T-helper 1 cell treated with Interleukin-12 subunit alpha and Interleukin-12 subunit beta and Interleukin-4 antibody, amounts not matched to agents 30 μg/mL and 1 μg/mL, for 36 hours (primary cell): Measurements from ENCODE around the gene AGO4.
A peak's percentile ranks its signal among the peaks of the same experiment; 100 is the strongest.
"Not testable (repeated sequence)": the region's sequence is repeated elsewhere in the genome, so short reads cannot be mapped to it uniquely, and the experiment has no call there.

ENCODE experiments used
- H3K27ac Mint-ChIP-seq: one replicate; pipeline ENCODE4 v1.8.0; 2021; ENCODE audit warnings: mild to moderate bottlenecking, mixed read lengths
- H3K27me3 Mint-ChIP-seq: one replicate; pipeline ENCODE4 v1.8.0; 2021; ENCODE audit warnings: low read depth, mixed read lengths
- H3K36me3 Mint-ChIP-seq: one replicate; pipeline ENCODE4 v1.8.0; 2021; ENCODE audit warnings: low read depth, mixed read lengths
- H3K4me1 Mint-ChIP-seq: one replicate; pipeline ENCODE4 v1.8.0; 2021; ENCODE audit warnings: low read depth, mixed read lengths
- H3K4me3 Mint-ChIP-seq: one replicate; pipeline ENCODE4 v1.8.0; 2021; ENCODE audit warnings: mild to moderate bottlenecking, moderate library complexity, mixed read lengths
- H3K9me3 Mint-ChIP-seq: one replicate; pipeline ENCODE4 v1.8.0; 2021; ENCODE audit warnings: mixed read lengths

The AGO4 gene

GRCh38 chr1:35797380-35797779 is 10.4 kb upstream of the AGO4 start:
- Mint-ChIP-seq H3K9me3 (no peaks in the 10 kb centered on the region), H3K4me1 (peaks cover 2% of the 10 kb centered on the region), H3K27ac (no peak overlapping the region), H3K27me3 (peaks cover 2% of the 10 kb centered on the region), H3K36me3 (no peaks in the 10 kb centered on the region), H3K4me3 (no peak overlapping the region)

GRCh38 chr1:35798019-35798418 is 9.8 kb upstream of the AGO4 start:
- H3K36me3 Mint-ChIP-seq, H3K4me1 Mint-ChIP-seq, H3K4me3 Mint-ChIP-seq, H3K9me3 Mint-ChIP-seq, H3K27ac Mint-ChIP-seq, H3K27me3 Mint-ChIP-seq: not testable (repeated sequence)

- not testable (repeated sequence) for H3K9me3 Mint-ChIP-seq, H3K27me3 Mint-ChIP-seq, H3K4me1 Mint-ChIP-seq, H3K27ac Mint-ChIP-seq, H3K4me3 Mint-ChIP-seq, H3K36me3 Mint-ChIP-seq
These were observed 7.5 kb upstream of the AGO4 start for GRCh38 chr1:35800167-35800887.

GRCh38 chr1:35808450-35809113 is 766 bp downstream of the AGO4 start:
- Mint-ChIP-seq H3K9me3 (no peaks in the 10 kb centered on the region), H3K4me1 (peaks cover 41% of the 10 kb centered on the region), H3K27me3 (no peaks in the 10 kb centered on the region), H3K4me3 (peak overlapping the region; percentile 82), H3K36me3 (peaks cover 10% of the 10 kb centered on the region), H3K27ac (peak overlapping the region; percentile 74)

GRCh38 chr1:35809114-35810095 is 1.6 kb downstream of the AGO4 start:
- Mint-ChIP-seq H3K27me3 (no peaks in the 10 kb centered on the region), H3K36me3 (peaks cover 10% of the 10 kb centered on the region), H3K4me1 (peaks cover 39% of the 10 kb centered on the region), H3K9me3 (no peaks in the 10 kb centered on the region), H3K4me3 (peak overlapping the region; percentile 82), H3K27ac (peak overlapping the region; percentile 74)

GRCh38 chr1:35810096-35810881 is 2.5 kb downstream of the AGO4 start:
- H3K4me3 Mint-ChIP-seq, result peak overlapping the region; percentile 68
- H3K27me3 Mint-ChIP-seq, result no peaks in the 10 kb centered on the region

GRCh38 chr1:35812754-35813153 is 4.9 kb downstream of the AGO4 start:
- not testable (repeated sequence) for H3K27me3 Mint-ChIP-seq, H3K27ac Mint-ChIP-seq

More at GRCh38 chr1:35810096-35810881, 2.5 kb downstream of the AGO4 start:
- Mint-ChIP-seq H3K27ac (no peak overlapping the region), H3K4me1 (peaks cover 35% of the 10 kb centered on the region), H3K36me3 (peaks cover 6% of the 10 kb centered on the region), H3K9me3 (no peaks in the 10 kb centered on the region)

GRCh38 chr1:35825255-35825654 is 17.4 kb downstream of the AGO4 start:
- Mint-ChIP-seq H3K9me3 (no peaks in the 10 kb centered on the region), H3K36me3 (peaks cover 20% of the 10 kb centered on the region), H3K4me1 (peaks cover 3% of the 10 kb centered on the region), H3K4me3 (no peak overlapping the region), H3K27ac (no peak overlapping the region), H3K27me3 (no peaks in the 10 kb centered on the region)

More at GRCh38 chr1:35812754-35813153, 4.9 kb downstream of the AGO4 start:
- H3K9me3 Mint-ChIP-seq, H3K4me3 Mint-ChIP-seq, H3K36me3 Mint-ChIP-seq: not testable (repeated sequence)
- peaks cover 27% of the 10 kb centered on the region for H3K4me1 Mint-ChIP-seq

GRCh38 chr1:35832276-35832905 is 24.6 kb downstream of the AGO4 start:
- Mint-ChIP-seq H3K36me3 (peaks cover 43% of the 10 kb centered on the region), H3K27me3 (no peaks in the 10 kb centered on the region), H3K4me1 (no peaks in the 10 kb centered on the region), H3K4me3 (no peak overlapping the region), H3K27ac (no peak overlapping the region), H3K9me3 (no peaks in the 10 kb centered on the region)

DNA sequence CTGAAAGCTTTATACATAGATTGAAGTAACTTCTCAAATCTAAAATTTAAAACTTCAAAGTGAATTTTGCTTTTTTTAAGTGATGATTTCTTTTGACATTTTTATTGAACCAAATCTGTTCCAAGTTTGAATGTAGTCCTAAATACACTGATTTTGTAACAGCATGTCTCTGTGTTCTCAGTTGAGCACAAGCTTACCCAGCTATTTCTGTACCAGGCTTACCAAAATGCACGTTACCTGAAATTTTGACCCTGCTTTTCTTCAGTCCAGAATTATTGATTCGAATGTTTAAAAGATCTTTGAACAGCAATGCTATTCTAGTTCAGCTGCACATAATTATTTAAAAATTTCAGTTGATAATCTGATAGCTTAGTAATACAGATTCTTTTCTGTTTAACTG is 25.6 kb downstream of the AGO4 start:
- H3K9me3 Mint-ChIP-seq, result no peaks in the 10 kb centered on the region
- peaks cover 46% of the 10 kb centered on the region for H3K36me3 Mint-ChIP-seq
- no peak overlapping the region for H3K27ac Mint-ChIP-seq
- H3K4me1 Mint-ChIP-seq, result no peaks in the 10 kb centered on the region
- no peaks in the 10 kb centered on the region for H3K27me3 Mint-ChIP-seq
- no peak overlapping the region for H3K4me3 Mint-ChIP-seq

GRCh38 chr1:35834218-35834617 is 26.4 kb downstream of the AGO4 start:
- no peak overlapping the region for H3K4me3 Mint-ChIP-seq
- H3K27ac Mint-ChIP-seq, result no peak overlapping the region
- peaks cover 44% of the 10 kb centered on the region for H3K36me3 Mint-ChIP-seq
- no peaks in the 10 kb centered on the region for H3K27me3 Mint-ChIP-seq
- no peaks in the 10 kb centered on the region for H3K9me3 Mint-ChIP-seq
- no peaks in the 10 kb centered on the region for H3K4me1 Mint-ChIP-seq

DNA sequence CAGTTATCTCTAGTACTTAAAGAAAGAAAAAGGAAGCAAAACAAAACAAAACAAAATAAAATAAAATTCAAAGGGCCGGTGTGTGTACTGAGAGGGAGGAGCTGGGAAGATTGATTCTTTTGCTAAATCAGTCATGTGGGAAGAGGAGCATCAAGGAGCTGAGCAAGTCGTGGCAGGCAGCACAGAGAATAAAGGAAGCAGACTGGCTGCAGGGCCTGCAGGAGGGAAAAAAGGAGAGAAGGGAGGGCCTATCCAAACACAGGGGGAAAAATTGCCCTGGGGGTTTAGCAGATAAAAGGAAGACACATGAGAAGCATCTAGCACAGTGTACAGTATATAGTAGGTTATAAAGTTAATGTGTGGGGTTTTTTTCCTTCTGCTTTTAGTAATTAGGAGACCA is 27.6 kb downstream of the AGO4 start:
- H3K4me1 Mint-ChIP-seq, result no peaks in the 10 kb centered on the region
- no peaks in the 10 kb centered on the region for H3K9me3 Mint-ChIP-seq
- H3K27me3 Mint-ChIP-seq, result no peaks in the 10 kb centered on the region
- no peak overlapping the region for H3K4me3 Mint-ChIP-seq
- H3K27ac Mint-ChIP-seq, result no peak overlapping the region
- peaks cover 41% of the 10 kb centered on the region for H3K36me3 Mint-ChIP-seq

GRCh38 chr1:35836734-35837133 is 28.9 kb downstream of the AGO4 start:
- Mint-ChIP-seq H3K27ac (no peak overlapping the region), H3K4me3 (no peak overlapping the region), H3K36me3 (peaks cover 43% of the 10 kb centered on the region), H3K4me1 (no peaks in the 10 kb centered on the region), H3K9me3 (no peaks in the 10 kb centered on the region), H3K27me3 (no peaks in the 10 kb centered on the region)
